Suprapubic skin (tissue), 4 donors: ENCODE data around the gene VWF.

Experiments used
- CTCF ChIP-seq, 2 donors: fragments of 200-600 bp in 1 of 2; fragments of 450-650 bp in 1 of 2; sonication (generic) in 1 of 2; IDR thresholded peaks; one replicate each; pipeline ENCODE4 v1.5.1; 2016 to 2019; ENCODE audit warnings: antibody characterized with exemption in 2 of 2, mild to moderate bottlenecking in 1 of 2, moderate library complexity in 1 of 2
- EP300 ChIP-seq: sonication (generic); formaldehyde crosslinking; IDR thresholded peaks from one replicate; pipeline ENCODE4 v1.6.1; 2017; ENCODE audit warnings: antibody characterized with exemption
- POLR2AphosphoS5 ChIP-seq, 3 donors: sonication (generic); formaldehyde crosslinking; IDR thresholded peaks; one replicate each; pipeline ENCODE4 v1.6.1; 2017; ENCODE audit warnings: antibody characterized with exemption in 3 of 3

- TF ChIP-seq CTCF (IDR thresholded peaks at IDR 0.05): no peak
- no peak for TF ChIP-seq POLR2AphosphoS5 (IDR thresholded peaks at IDR 0.05)
- TF ChIP-seq EP300: no peak
Measured at GRCh38 chr12:5910790-5911548, 213.5 kb downstream of the VWF start.
